Measurements from ENCODE around the gene SLC34A2. TPM values are rescaled to one million over a fixed set of nuclear protein-coding genes. Genes with fewer than 3 reads are reported as not detected.

SLC34A2 gene
- total RNA-seq, 1 donor from 2014 or later, result 0.32 TPM

DNA sequence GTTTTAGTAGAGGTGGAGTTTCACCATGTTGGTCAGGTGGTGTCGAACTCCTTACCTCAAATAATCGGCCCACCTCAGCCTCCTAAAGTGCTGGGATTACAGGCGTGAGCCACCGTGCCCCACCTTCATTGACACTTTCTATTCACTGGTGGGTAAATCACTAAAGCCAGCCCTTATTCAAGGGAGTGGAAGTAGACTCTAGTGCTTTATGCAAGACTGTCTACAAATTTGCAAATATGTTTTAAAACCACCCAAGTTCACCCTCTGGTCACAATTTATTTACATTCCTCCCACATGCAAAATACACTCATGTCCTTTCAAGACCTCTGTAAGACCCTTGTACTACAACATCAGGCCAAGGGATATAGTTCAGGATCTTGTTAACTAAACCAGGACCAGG lies 45.0 kb downstream of the SLC34A2 start:
- no peaks in the 10 kb centered on the region for H3K36me3 ChIP-seq (ENCODE audit: insufficient read depth, low read length)
- no peaks in the 10 kb centered on the region for H3K27me3 ChIP-seq (ENCODE audit: insufficient read depth, low read length)
- no peaks in the 10 kb centered on the region for H4K20me1 ChIP-seq (ENCODE audit: insufficient read depth, low read length)
- FAIRE-seq (no peak), DNase-seq (ENCODE audit: low read depth) (no peak)
- H3K9ac ChIP-seq (ENCODE audit: low read length), result no peak overlapping the region
- Mint-ChIP-seq H3K4me1 (ENCODE audit: low read depth, unreplicated experiment) (peaks cover 2% of the 10 kb centered on the region), H3K9me3 (ENCODE audit: unreplicated experiment) (peaks cover 1% of the 10 kb centered on the region), H3K36me3 (ENCODE audit: low read depth, unreplicated experiment) (no peaks in the 10 kb centered on the region), H3K4me3 (ENCODE audit: unreplicated experiment) (no peak overlapping the region), H3K27ac (ENCODE audit: unreplicated experiment) (no peak overlapping the region), H3K27me3 (ENCODE audit: low read depth, unreplicated experiment) (peaks cover 65% of the 10 kb centered on the region)
- H3K9me3 ChIP-seq (ENCODE audit: insufficient read depth, low read depth, low read length), result no peaks in the 10 kb centered on the region
- no peak for TF ChIP-seq EZH2 (IDR thresholded peaks at IDR 0.05; ENCODE audit: insufficient read depth, low read length)
- TF ChIP-seq, protein P1, sequence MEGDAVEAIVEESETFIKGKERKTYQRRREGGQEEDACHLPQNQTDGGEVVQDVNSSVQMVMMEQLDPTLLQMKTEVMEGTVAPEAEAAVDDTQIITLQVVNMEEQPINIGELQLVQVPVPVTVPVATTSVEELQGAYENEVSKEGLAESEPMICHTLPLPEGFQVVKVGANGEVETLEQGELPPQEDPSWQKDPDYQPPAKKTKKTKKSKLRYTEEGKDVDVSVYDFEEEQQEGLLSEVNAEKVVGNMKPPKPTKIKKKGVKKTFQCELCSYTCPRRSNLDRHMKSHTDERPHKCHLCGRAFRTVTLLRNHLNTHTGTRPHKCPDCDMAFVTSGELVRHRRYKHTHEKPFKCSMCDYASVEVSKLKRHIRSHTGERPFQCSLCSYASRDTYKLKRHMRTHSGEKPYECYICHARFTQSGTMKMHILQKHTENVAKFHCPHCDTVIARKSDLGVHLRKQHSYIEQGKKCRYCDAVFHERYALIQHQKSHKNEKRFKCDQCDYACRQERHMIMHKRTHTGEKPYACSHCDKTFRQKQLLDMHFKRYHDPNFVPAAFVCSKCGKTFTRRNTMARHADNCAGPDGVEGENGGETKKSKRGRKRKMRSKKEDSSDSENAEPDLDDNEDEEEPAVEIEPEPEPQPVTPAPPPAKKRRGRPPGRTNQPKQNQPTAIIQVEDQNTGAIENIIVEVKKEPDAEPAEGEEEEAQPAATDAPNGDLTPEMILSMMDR (IDR thresholded peaks at IDR 0.05; ENCODE audit: insufficient read depth, low read depth, low read length), result no peak
- H3K4me2 ChIP-seq (ENCODE audit: low read length), result no peak overlapping the region
- H3K4me1 ChIP-seq (ENCODE audit: insufficient read depth, low read length), result no peaks in the 10 kb centered on the region
- no peak overlapping the region for H2AFZ ChIP-seq (ENCODE audit: low read depth, low read length)
- no peak overlapping the region for H3K4me3 ChIP-seq (ENCODE audit: insufficient read depth, low read depth, low read length)
- H3K79me2 ChIP-seq (ENCODE audit: insufficient read depth, low read length), result no peaks in the 10 kb centered on the region
- no peak overlapping the region for H3K27ac ChIP-seq (ENCODE audit: low read depth, low read length)

DNA sequence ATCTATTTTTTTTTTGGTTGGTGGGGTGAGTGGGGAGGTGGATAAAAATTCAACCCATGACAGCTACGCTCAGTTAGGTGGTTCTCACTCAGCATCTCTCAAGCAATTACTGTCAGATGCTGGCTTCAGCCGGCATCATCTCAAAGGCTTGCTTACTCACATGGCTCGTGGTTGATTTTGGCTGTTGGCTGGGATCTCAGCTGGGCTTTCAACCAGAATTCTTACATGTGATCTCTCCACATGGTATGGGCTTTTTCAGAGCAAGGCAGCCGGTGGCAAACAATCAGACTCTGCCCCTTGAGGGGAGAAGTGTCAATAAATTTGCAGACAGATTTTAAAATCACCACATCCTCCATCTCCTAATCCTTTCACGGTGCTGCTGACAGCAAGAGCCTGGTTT lies 47.2 kb downstream of the SLC34A2 start:
- FAIRE-seq, result no peak
- Mint-ChIP-seq H3K27ac (ENCODE audit: unreplicated experiment) (no peak overlapping the region), H3K4me3 (ENCODE audit: unreplicated experiment) (no peak overlapping the region), H3K4me1 (ENCODE audit: low read depth, unreplicated experiment) (peaks cover 2% of the 10 kb centered on the region), H3K9me3 (ENCODE audit: unreplicated experiment) (peaks cover 1% of the 10 kb centered on the region), H3K36me3 (ENCODE audit: low read depth, unreplicated experiment) (no peaks in the 10 kb centered on the region), H3K27me3 (ENCODE audit: low read depth, unreplicated experiment) (peaks cover 53% of the 10 kb centered on the region)
- Histone ChIP-seq H3K27ac (ENCODE audit: low read depth, low read length) (no peak overlapping the region), H3K4me2 (ENCODE audit: low read length) (no peak overlapping the region), H3K4me1 (ENCODE audit: insufficient read depth, low read length) (no peaks in the 10 kb centered on the region), H2AFZ (ENCODE audit: low read depth, low read length) (no peak overlapping the region), H3K36me3 (ENCODE audit: insufficient read depth, low read length) (no peaks in the 10 kb centered on the region), H3K79me2 (ENCODE audit: insufficient read depth, low read length) (no peaks in the 10 kb centered on the region), H3K27me3 (ENCODE audit: insufficient read depth, low read length) (no peaks in the 10 kb centered on the region), H4K20me1 (ENCODE audit: insufficient read depth, low read length) (no peaks in the 10 kb centered on the region), H3K9me3 (ENCODE audit: insufficient read depth, low read depth, low read length) (no peaks in the 10 kb centered on the region), H3K4me3 (ENCODE audit: insufficient read depth, low read depth, low read length) (no peak overlapping the region), H3K9ac (ENCODE audit: low read length) (no peak overlapping the region)
- DNase-seq (ENCODE audit: low read depth), result peak; percentile 70
- TF ChIP-seq, protein P1 (IDR thresholded peaks at IDR 0.05; ENCODE audit: insufficient read depth, low read depth, low read length), result no peak
- no peak for TF ChIP-seq EZH2 (IDR thresholded peaks at IDR 0.05; ENCODE audit: insufficient read depth, low read length)

DNA sequence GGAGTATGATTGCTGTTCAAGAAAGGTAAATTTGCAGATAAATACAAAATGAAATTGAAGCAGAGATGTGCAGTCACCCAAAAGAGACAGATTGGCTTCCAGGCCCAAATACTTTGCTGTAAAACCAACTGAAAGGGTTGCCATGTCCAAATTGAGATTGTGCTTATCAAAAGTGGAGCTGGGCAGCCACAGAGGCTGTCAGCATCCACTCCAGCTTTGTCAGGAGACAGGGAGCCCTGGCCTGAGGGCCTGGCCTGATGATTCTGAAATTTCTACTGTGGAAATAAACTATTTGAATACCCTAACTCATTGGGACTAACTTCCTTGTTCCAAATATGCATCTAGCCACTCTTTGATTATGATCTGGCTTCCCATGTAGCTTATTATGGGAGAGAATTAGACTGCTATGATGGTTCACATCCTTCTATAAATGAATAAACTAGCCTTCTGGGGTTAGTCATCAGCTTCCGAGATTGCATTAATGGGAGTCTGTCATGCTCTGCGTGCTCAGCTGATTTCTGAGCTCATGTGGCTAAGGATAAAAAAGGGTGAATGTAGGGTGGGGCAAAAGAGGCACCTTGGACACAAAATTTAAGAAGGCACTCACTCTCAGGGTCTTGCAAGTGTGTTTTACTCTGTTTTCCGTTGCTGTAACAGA lies 48.2 kb downstream of the SLC34A2 start:
- no peak overlapping the region for H3K4me3 Mint-ChIP-seq (ENCODE audit: unreplicated experiment)

More for the DNA sequence above, 48.2 kb downstream of the SLC34A2 start:
- H3K4me1 Mint-ChIP-seq (ENCODE audit: low read depth, unreplicated experiment), result peaks cover 2% of the 10 kb centered on the region
- H3K4me2 ChIP-seq (ENCODE audit: low read length), result no peak overlapping the region
- H3K9me3 Mint-ChIP-seq (ENCODE audit: unreplicated experiment), result peaks cover 1% of the 10 kb centered on the region
- no peak overlapping the region for H2AFZ ChIP-seq (ENCODE audit: low read depth, low read length)
- no peak for FAIRE-seq
- H3K27ac ChIP-seq (ENCODE audit: low read depth, low read length), result no peak overlapping the region
- H3K79me2 ChIP-seq (ENCODE audit: insufficient read depth, low read length), result no peaks in the 10 kb centered on the region
- H3K27me3 ChIP-seq (ENCODE audit: insufficient read depth, low read length), result no peaks in the 10 kb centered on the region
- H3K27ac Mint-ChIP-seq (ENCODE audit: unreplicated experiment), result no peak overlapping the region
- H3K36me3 ChIP-seq (ENCODE audit: insufficient read depth, low read length), result no peaks in the 10 kb centered on the region
- H3K4me1 ChIP-seq (ENCODE audit: insufficient read depth, low read length), result no peaks in the 10 kb centered on the region
- H3K4me3 ChIP-seq (ENCODE audit: insufficient read depth, low read depth, low read length), result no peak overlapping the region
- peak; percentile 14 for DNase-seq (ENCODE audit: low read depth)
- H3K9me3 ChIP-seq (ENCODE audit: insufficient read depth, low read depth, low read length), result no peaks in the 10 kb centered on the region
- no peak for TF ChIP-seq EZH2 (IDR thresholded peaks at IDR 0.05; ENCODE audit: insufficient read depth, low read length)
- no peak overlapping the region for H3K9ac ChIP-seq (ENCODE audit: low read length)
- no peaks in the 10 kb centered on the region for H3K36me3 Mint-ChIP-seq (ENCODE audit: low read depth, unreplicated experiment)
- no peaks in the 10 kb centered on the region for H4K20me1 ChIP-seq (ENCODE audit: insufficient read depth, low read length)
- H3K27me3 Mint-ChIP-seq (ENCODE audit: low read depth, unreplicated experiment), result peaks cover 49% of the 10 kb centered on the region
